ENCODE data around the gene GPR35.

Gene GPR35

GRCh38 chr2:240589850-240590525 is 35.3 kb upstream of the GPR35 start:
- DNase-seq, result no peak

- DNase-seq, result no peak
These were observed 34.6 kb upstream of the GPR35 start for GRCh38 chr2:240590681-240591111.

GRCh38 chr2:240591226-240591625 is 34.1 kb upstream of the GPR35 start:
- no peak for DNase-seq

DNA sequence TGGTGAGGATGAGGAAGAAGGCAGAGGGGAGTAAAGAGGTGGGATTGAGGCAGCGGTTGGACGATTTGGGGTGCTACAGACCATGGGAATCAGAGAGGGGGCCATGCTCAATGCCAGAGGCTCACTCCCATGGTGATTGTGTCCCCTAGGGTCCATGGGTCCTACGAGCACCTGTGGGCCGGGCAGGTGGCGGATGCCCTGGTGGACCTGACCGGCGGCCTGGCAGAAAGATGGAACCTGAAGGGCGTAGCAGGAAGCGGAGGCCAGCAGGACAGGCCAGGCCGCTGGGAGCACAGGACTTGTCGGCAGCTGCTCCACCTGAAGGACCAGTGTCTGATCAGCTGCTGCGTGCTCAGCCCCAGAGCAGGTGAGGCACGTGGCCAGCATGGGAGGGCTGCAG is 33.5 kb upstream of the GPR35 start:
- no peak for DNase-seq

DNA sequence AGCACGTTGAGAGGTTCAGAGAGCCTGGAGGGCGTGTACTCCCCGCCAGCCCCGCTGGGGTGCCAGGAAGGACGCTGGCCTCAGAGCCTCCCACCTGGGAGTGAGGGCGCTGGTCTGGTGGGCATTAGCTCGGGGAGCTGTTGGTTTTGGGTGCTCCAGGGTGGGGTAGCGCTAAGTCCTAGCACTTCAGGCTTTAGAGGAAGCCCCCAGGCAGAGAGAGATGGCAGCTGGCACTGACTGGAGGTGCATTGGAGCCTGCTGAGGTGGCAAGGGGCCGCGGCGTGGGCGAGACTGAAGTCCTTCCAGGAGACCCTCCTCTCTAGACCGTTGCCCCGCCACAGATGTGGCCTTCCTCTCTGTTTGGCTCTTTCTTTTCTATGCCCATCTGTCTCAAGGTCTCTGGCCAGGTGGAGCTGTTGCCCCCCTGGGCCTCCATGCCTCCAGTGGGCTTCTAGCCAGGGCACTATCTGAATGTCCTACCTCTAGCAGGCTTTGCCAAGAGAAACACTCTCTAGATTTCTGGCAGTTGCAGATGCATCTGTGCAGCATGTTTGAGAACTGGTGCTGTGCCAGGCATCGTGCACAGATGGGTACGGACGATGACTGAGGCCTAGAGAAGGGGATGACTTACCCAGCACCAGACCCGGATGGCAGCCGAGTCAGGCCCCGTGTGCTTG is 32.1 kb upstream of the GPR35 start:
- DNase-seq, result no peak

DNA sequence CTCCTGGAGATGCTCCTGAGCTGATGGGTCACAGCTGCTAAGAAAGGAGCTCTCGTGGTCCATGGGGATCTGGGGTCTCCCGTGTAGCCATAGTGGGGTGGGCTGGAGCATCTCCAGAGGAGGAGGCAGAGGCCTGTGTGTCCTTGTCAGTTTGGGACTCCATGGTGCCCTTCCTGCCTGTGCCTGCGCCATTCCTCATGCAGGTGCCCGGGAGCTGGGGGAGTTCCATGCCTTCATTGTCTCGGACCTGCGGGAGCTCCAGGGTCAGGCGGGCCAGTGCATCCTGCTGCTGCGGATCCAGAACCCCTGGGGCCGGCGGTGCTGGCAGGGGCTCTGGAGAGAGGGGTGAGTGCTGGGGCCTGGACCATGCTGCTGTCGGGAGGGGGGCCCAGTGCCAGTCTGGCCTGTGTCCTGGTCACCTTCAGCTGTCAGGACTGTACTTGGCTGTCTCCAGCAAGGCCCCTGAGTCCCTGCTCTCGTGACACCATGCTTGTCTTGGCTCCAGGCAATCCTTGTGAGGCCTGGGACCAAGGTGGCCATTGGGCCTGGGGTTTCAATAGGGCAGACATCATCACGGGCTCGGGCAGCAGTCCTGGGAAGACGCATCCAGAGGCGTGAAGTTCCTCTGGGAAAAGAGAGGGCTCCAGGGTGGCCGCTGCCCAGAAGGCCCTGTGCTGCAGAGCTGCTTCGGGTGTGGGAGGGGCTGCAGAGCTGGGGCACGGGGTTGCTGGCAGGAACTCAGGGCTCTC is 31.4 kb upstream of the GPR35 start:
- no peak for DNase-seq

GRCh38 chr2:240594511-240595380 is 30.5 kb upstream of the GPR35 start:
- no peak for DNase-seq

GRCh38 chr2:240595381-240596079 is 29.8 kb upstream of the GPR35 start:
- no peak for DNase-seq

GRCh38 chr2:240596080-240596460 is 29.2 kb upstream of the GPR35 start:
- DNase-seq, result no peak

DNA sequence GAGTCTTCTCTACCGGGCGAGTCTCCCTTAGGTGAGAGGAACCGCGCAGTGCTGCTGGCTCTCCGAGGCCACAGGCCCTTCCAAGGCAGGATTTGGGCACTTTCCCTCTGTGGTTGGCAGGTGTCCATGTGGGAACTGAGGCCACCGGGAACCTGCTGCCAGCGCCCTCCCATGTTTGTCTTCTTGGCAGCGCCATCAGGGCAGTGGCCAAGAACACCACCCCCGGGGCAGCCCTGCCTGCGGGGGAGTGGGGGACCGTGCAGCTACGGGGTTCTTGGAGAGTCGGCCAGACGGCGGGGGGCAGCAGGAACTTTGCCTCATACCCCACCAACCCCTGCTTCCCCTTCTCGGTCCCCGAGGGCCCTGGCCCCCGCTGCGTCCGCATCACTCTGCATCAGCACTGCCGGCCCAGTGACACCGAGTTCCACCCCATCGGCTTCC is 28.8 kb upstream of the GPR35 start:
- DNase-seq, result no peak

DNA sequence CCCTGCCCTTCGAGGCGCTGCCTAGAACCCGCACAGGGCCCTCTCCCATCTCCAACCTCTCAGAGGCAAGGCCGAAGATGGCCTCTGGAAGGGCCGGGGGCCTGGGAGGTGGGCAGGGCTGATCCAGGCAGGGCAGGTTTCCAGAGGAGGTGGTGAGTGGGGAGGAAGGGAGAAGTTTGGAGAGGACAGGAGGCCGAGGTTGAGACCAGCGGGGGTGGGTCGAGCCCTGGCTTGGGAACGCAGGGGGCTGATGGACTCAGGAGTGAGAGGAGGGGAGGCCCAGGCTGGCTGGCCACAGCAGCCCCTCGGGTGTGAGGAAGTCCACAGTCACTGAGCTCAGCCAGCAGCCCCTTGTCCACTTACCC is 28.2 kb upstream of the GPR35 start:
- DNase-seq, result no peak

GRCh38 chr2:240597419-240598181 is 27.7 kb upstream of the GPR35 start:
- DNase-seq, result no peak

- no peak for DNase-seq
These were observed 26.9 kb upstream of the GPR35 start for GRCh38 chr2:240598311-240598911.

- DNase-seq, result no peak
These were observed 26.1 kb upstream of the GPR35 start for GRCh38 chr2:240599141-240599583.

DNA sequence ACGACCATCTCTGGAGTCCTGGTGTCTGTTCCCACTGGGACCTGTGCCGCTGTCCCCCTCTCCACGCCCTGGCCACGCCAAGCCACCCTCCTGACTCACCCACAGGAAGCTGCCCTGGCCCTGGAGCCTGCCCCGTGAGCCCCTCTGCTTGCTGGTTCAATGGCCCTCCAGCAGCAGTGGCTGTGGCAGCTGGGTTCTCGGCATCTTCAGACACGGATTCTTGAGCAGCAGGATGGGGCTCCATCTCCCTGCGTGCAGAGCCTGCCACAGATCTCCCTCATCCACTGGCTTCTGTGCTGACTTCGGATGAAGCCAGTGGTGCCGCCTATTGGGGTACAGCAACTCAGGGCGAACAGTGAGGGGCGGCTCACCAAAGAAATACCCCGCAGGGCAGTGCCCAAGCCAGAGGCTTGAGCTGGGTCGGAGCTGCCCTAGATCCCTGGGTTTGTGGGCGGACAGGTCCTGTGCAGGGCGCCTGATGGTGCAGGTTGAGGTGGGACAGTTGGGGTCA is 24.8 kb upstream of the GPR35 start:
- DNase-seq, result no peak

- DNase-seq, result no peak
These were observed 24.0 kb upstream of the GPR35 start for GRCh38 chr2:240601061-240601830.

DNA sequence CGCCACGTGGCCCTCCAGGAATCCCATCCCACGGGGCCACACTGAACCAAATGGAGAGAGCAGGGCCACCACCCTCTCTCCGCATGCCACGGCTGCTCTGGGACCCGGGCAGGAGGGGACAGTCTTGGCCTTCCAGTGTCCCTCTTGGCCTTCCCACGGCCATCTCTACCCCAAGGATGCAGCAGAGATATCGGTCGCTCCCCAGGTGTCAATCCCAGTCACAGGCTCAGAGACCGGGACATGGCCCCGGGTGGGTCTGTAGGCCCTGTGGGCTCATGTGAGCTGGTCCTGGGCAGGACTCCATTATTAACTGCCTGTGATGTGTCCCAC is 23.5 kb upstream of the GPR35 start:
- no peak for DNase-seq

- DNase-seq, result no peak
These were observed 22.8 kb upstream of the GPR35 start for GRCh38 chr2:240602266-240603050.

GRCh38 chr2:240603081-240603835 is 22.0 kb upstream of the GPR35 start:
- no peak for DNase-seq

All from NCI-H1436 (cell line).